Measurements from ENCODE around the gene NAV2.

DNA sequence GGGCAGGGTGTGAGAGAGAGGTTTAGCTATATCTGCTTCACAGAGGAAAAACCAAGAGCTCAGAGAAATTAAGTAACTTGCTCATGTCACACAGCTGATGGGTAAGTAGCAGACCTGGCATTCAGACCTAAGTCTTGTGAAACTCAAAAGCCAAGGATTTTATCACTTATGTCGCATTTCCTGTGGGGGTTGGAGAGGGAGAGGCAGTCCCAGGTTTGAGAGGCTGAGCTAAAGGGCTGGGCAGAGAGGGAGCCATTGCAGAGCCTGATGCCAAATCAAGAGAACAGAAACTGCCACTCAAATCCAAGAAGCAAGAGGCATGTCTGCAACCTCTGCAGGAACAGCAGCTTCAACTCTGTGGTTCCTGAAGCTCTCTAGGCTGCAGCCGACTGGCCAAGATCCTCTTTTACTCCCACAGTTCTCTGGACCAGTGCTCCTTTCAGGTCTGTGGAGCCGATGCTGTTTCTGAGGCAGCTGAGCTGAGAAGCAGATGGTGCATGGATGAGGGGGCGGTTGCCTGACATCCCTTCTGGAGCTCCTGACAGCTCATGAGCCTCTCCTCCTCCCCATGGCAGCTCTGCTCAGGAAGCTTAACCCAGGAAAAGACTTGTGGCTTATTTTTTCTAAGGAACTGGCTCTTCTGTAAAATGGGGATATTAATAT, 47.6 kb upstream of the NAV2 start:
- TF ChIP-seq OSR1 (CRISPR knock-in tag; IDR thresholded peaks at IDR 0.05), result no peak
- TF ChIP-seq, protein P1, sequence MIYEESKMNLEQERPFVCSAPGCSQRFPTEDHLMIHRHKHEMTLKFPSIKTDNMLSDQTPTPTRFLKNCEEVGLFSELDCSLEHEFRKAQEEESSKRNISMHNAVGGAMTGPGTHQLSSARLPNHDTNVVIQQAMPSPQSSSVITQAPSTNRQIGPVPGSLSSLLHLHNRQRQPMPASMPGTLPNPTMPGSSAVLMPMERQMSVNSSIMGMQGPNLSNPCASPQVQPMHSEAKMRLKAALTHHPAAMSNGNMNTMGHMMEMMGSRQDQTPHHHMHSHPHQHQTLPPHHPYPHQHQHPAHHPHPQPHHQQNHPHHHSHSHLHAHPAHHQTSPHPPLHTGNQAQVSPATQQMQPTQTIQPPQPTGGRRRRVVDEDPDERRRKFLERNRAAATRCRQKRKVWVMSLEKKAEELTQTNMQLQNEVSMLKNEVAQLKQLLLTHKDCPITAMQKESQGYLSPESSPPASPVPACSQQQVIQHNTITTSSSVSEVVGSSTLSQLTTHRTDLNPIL (CRISPR knock-in tag; IDR thresholded peaks at IDR 0.05; ENCODE audit: low read depth), result no peak
- TF ChIP-seq, protein P2, sequence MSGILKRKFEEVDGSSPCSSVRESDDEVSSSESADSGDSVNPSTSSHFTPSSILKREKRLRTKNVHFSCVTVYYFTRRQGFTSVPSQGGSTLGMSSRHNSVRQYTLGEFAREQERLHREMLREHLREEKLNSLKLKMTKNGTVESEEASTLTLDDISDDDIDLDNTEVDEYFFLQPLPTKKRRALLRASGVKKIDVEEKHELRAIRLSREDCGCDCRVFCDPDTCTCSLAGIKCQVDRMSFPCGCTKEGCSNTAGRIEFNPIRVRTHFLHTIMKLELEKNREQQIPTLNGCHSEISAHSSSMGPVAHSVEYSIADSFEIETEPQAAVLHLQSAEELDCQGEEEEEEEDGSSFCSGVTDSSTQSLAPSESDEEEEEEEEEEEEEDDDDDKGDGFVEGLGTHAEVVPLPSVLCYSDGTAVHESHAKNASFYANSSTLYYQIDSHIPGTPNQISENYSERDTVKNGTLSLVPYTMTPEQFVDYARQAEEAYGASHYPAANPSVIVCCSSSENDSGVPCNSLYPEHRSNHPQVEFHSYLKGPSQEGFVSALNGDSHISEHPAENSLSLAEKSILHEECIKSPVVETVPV (CRISPR knock-in tag; IDR thresholded peaks at IDR 0.05), result no peak

All from SK-N-SH treated with all-trans-retinoic acid at 6 μM for 48 hours (cell line).